MM.1S (cell line): ENCODE measurements around the gene KIZ.

Experiments used
- DNase-seq: peaks from one replicate; pipeline ENCODE4 v3.0.0-alpha.2; 2015
- H2AFZ ChIP-seq: fragments of 300-600 bp; sonication (generic); 2 replicates; pipeline ENCODE4 v1.6.0; 2016; ENCODE audit warnings: antibody characterized with exemption, low read length
- H3F3A ChIP-seq: fragments of 300-600 bp; sonication (generic); 2 replicates; pipeline ENCODE4 v1.6.1; 2016; ENCODE audit warnings: mild to moderate bottlenecking, antibody characterized with exemption, low read length, moderate library complexity, mixed read lengths; ENCODE audit not compliant: insufficient read depth
- H3K27ac ChIP-seq: fragments of 300-600 bp; sonication (generic); 2 replicates; pipeline ENCODE4 v1.5.1; 2016; ENCODE audit warnings: mild to moderate bottlenecking, low read length
- H3K27me3 ChIP-seq: fragments of 300-600 bp; sonication (generic); replicated peaks from 2 replicates; pipeline ENCODE4 v1.6.0; 2016; ENCODE audit warnings: low read length; ENCODE audit not compliant: insufficient read depth
- H3K36me3 ChIP-seq: fragments of 300-600 bp; sonication (generic); replicated peaks from 2 replicates; pipeline ENCODE4 v1.6.1; 2016; ENCODE audit warnings: mild to moderate bottlenecking, low read length, mixed read lengths; ENCODE audit not compliant: insufficient read depth
- H3K4me1 ChIP-seq: fragments of 300-600 bp; sonication (generic); 2 replicates; pipeline ENCODE4 v1.6.1; 2016; ENCODE audit warnings: low read length, mixed read lengths
- H3K4me2 ChIP-seq: fragments of 300-600 bp; sonication (generic); 2 replicates; pipeline ENCODE4 v1.6.0; 2016; ENCODE audit warnings: low read depth, low read length
- H3K4me3 ChIP-seq: fragments of 300-600 bp; sonication (generic); 2 replicates; pipeline ENCODE4 v1.5.1; 2016; ENCODE audit warnings: low read length, mixed read lengths
- H3K79me2 ChIP-seq: fragments of 300-600 bp; sonication (generic); 2 replicates; pipeline ENCODE4 v1.6.1; 2016; ENCODE audit warnings: mixed run types, low read length, mixed read lengths
- H3K9ac ChIP-seq: fragments of 300-600 bp; sonication (generic); 2 replicates; pipeline ENCODE4 v1.6.1; 2016; ENCODE audit warnings: low read length, mixed read lengths
- H3K9me2 ChIP-seq: fragments of 300-600 bp; sonication (generic); replicated peaks from 2 replicates; pipeline ENCODE4 v1.6.1; 2016; ENCODE audit warnings: mild to moderate bottlenecking, low read length, mixed read lengths; ENCODE audit not compliant: insufficient read depth
- H3K9me3 ChIP-seq: fragments of 300-600 bp; sonication (generic); replicated peaks from 2 replicates; pipeline ENCODE4 v1.6.1; 2016; ENCODE audit warnings: mild to moderate bottlenecking, low read length, mixed read lengths; ENCODE audit not compliant: insufficient read depth
- H4K20me1 ChIP-seq: fragments of 300-600 bp; sonication (generic); 2 replicates; pipeline ENCODE4 v1.6.1; 2016; ENCODE audit warnings: mild to moderate bottlenecking, low read length, moderate library complexity, mixed read lengths; ENCODE audit not compliant: insufficient read depth
- CTCF ChIP-seq: fragments of 300-600 bp; sonication (generic); IDR thresholded peaks from 2 replicates; pipeline ENCODE4 v1.5.1; 2016; ENCODE audit warnings: antibody characterized with exemption, low read length, mixed read lengths
- EZH2 ChIP-seq: fragments of 300-600 bp; sonication (generic); optimal IDR thresholded peaks from 2 replicates; pipeline ENCODE3; 2017; ENCODE audit warnings: low read depth, mild to moderate bottlenecking, antibody characterized with exemption, low read length, mixed read lengths
- EZH2phosphoT487 ChIP-seq: fragments of 300-600 bp; sonication (generic); IDR thresholded peaks from 2 replicates; pipeline ENCODE4 v1.6.1; 2018; ENCODE audit warnings: antibody characterized with exemption, low read length

Gene KIZ

GRCh38 chr20:21096321-21097043 lies 29.4 kb upstream of the KIZ start:
- TF ChIP-seq CTCF = no peak
- no peak for TF ChIP-seq EZH2
- no peak for TF ChIP-seq EZH2phosphoT487
- H3F3A ChIP-seq = no peaks in the 10 kb centered on the region
- H3K36me3 ChIP-seq = no peaks in the 10 kb centered on the region
- no peaks in the 10 kb centered on the region for H4K20me1 ChIP-seq
- H3K27me3 ChIP-seq = peaks cover 29% of the 10 kb centered on the region
- H3K9ac ChIP-seq = no peak overlapping the region
- H2AFZ ChIP-seq = no peak overlapping the region
- H3K27ac ChIP-seq = no peak overlapping the region
- H3K9me2 ChIP-seq = no peaks in the 10 kb centered on the region
- H3K4me3 ChIP-seq = no peak overlapping the region
- peak overlapping the region; percentile 33; the same call in 1 of the 2 replicates for H3K4me2 ChIP-seq
- H3K4me1 ChIP-seq = no peaks in the 10 kb centered on the region
- DNase-seq = no peak
- H3K79me2 ChIP-seq = no peaks in the 10 kb centered on the region
- no peaks in the 10 kb centered on the region for H3K9me3 ChIP-seq

GRCh38 chr20:21099751-21100577 lies 25.9 kb upstream of the KIZ start:
- H3K4me3 ChIP-seq = peak overlapping the region; percentile 71
- H3K27ac ChIP-seq = no peak overlapping the region
- H2AFZ ChIP-seq = peak overlapping the region; percentile 99
- TF ChIP-seq EZH2 = no peak
- TF ChIP-seq EZH2phosphoT487 = no peak
- no peak for TF ChIP-seq CTCF
- no peaks in the 10 kb centered on the region for H3K9me3 ChIP-seq
- no peaks in the 10 kb centered on the region for H3F3A ChIP-seq
- H3K27me3 ChIP-seq = peaks cover 63% of the 10 kb centered on the region
- DNase-seq = peak; percentile 29
- H3K4me1 ChIP-seq = no peaks in the 10 kb centered on the region
- H3K36me3 ChIP-seq = no peaks in the 10 kb centered on the region
- H3K4me2 ChIP-seq = peak overlapping the region; percentile 97
- no peaks in the 10 kb centered on the region for H4K20me1 ChIP-seq
- H3K9me2 ChIP-seq = no peaks in the 10 kb centered on the region
- no peaks in the 10 kb centered on the region for H3K79me2 ChIP-seq
- peak overlapping the region; percentile 34; the same call in 1 of the 2 replicates for H3K9ac ChIP-seq

- peak overlapping the region; percentile 99 for H2AFZ ChIP-seq
- no peaks in the 10 kb centered on the region for H4K20me1 ChIP-seq
- no peak overlapping the region for H3K27ac ChIP-seq
- no peaks in the 10 kb centered on the region for H3K79me2 ChIP-seq
- peak overlapping the region; percentile 34; the same call in 1 of the 2 replicates for H3K9ac ChIP-seq
- H3K4me1 ChIP-seq = no peaks in the 10 kb centered on the region
- H3K9me2 ChIP-seq = no peaks in the 10 kb centered on the region
- no peaks in the 10 kb centered on the region for H3K9me3 ChIP-seq
- TF ChIP-seq EZH2phosphoT487 (no peak), CTCF (no peak), EZH2 (no peak)
- no peaks in the 10 kb centered on the region for H3F3A ChIP-seq
- no peaks in the 10 kb centered on the region for H3K36me3 ChIP-seq
- peak overlapping the region; percentile 71 for H3K4me3 ChIP-seq
- peak overlapping the region; percentile 97 for H3K4me2 ChIP-seq
- H3K27me3 ChIP-seq = peaks cover 71% of the 10 kb centered on the region
- DNase-seq = no peak
Observed at GRCh38 chr20:21100578-21101452, 25.1 kb upstream of the KIZ start.
